ENCODE data around the gene BMERB1.
"Not testable (repeated sequence)": the region's sequence is repeated elsewhere in the genome, so short reads cannot be mapped to it uniquely, and the experiment has no call there.

DNA sequence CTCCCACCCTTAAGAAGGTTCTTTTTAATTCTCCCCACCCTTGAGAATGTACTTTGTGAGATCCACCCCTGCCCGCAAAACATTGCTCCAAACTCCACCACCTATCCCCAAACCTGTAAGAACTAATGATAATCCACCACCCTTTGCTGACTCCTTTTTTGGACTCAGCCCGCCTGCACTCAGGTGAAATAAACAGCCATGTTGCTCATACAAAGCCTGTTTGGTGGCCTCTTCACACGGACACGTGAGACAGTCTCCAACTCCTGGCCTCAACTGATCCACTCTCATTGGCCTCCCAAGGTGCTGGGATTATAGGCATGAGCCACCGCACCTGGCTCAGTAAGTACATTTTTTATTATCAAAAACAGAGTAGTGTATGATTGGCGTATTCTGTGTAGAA is 24.9 kb upstream of the BMERB1 start:
- TF ChIP-seq NR2C2 (CRISPR knock-in tag; IDR thresholded peaks at IDR 0.05); NR2C2 (tag; IDR thresholded peaks at IDR 0.05); NFE2L1 (tag; IDR thresholded peaks at IDR 0.05; ENCODE audit: borderline replicate concordance, low read depth); PHTF2 (CRISPR knock-in tag; IDR thresholded peaks at IDR 0.05); HNRNPK (IDR thresholded peaks at IDR 0.05; ENCODE audit: low read depth, low read length, poor library complexity, severe bottlenecking); EP300 (IDR thresholded peaks at IDR 0.05; ENCODE audit: low read length); MTA1 (IDR thresholded peaks at IDR 0.05; ENCODE audit: borderline replicate concordance); KLF10 (CRISPR knock-in tag; IDR thresholded peaks at IDR 0.05); ZNF764 (CRISPR knock-in tag; IDR thresholded peaks at IDR 0.05; ENCODE audit: low read depth): not testable (repeated sequence)
- TF ChIP-seq, protein P1, sequence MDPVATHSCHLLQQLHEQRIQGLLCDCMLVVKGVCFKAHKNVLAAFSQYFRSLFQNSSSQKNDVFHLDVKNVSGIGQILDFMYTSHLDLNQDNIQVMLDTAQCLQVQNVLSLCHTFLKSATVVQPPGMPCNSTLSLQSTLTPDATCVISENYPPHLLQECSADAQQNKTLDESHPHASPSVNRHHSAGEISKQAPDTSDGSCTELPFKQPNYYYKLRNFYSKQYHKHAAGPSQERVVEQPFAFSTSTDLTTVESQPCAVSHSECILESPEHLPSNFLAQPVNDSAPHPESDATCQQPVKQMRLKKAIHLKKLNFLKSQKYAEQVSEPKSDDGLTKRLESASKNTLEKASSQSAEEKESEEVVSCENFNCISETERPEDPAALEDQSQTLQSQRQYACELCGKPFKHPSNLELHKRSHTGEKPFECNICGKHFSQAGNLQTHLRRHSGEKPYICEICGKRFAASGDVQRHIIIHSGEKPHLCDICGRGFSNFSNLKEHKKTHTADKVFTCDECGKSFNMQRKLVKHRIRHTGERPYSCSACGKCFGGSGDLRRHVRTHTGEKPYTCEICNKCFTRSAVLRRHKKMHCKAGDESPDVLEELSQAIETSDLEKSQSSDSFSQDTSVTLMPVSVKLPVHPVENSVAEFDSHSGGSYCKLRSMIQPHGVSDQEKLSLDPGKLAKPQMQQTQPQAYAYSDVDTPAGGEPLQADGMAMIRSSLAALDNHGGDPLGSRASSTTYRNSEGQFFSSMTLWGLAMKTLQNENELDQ (CRISPR knock-in tag; IDR thresholded peaks at IDR 0.05; ENCODE audit: borderline replicate concordance), result not testable (repeated sequence)

All from K562 (cell line).